ENCODE measurements around the gene LRRC41. TPM values are rescaled to one million over a fixed set of nuclear protein-coding genes. Genes with fewer than 3 reads are reported as not detected.

Gene LRRC41
- total and polyA plus RNA-seq, 2 of the 13 experiments (the other 11 are each of a cell fraction or from before 2014, with no cell fraction given), result 48.1 to 53.6 TPM

GRCh38 chr1:46340404-46341221 lies 37.2 kb upstream of the LRRC41 start, which contains the start of gene NSUN4 (continued):
- TF ChIP-seq, protein P1, sequence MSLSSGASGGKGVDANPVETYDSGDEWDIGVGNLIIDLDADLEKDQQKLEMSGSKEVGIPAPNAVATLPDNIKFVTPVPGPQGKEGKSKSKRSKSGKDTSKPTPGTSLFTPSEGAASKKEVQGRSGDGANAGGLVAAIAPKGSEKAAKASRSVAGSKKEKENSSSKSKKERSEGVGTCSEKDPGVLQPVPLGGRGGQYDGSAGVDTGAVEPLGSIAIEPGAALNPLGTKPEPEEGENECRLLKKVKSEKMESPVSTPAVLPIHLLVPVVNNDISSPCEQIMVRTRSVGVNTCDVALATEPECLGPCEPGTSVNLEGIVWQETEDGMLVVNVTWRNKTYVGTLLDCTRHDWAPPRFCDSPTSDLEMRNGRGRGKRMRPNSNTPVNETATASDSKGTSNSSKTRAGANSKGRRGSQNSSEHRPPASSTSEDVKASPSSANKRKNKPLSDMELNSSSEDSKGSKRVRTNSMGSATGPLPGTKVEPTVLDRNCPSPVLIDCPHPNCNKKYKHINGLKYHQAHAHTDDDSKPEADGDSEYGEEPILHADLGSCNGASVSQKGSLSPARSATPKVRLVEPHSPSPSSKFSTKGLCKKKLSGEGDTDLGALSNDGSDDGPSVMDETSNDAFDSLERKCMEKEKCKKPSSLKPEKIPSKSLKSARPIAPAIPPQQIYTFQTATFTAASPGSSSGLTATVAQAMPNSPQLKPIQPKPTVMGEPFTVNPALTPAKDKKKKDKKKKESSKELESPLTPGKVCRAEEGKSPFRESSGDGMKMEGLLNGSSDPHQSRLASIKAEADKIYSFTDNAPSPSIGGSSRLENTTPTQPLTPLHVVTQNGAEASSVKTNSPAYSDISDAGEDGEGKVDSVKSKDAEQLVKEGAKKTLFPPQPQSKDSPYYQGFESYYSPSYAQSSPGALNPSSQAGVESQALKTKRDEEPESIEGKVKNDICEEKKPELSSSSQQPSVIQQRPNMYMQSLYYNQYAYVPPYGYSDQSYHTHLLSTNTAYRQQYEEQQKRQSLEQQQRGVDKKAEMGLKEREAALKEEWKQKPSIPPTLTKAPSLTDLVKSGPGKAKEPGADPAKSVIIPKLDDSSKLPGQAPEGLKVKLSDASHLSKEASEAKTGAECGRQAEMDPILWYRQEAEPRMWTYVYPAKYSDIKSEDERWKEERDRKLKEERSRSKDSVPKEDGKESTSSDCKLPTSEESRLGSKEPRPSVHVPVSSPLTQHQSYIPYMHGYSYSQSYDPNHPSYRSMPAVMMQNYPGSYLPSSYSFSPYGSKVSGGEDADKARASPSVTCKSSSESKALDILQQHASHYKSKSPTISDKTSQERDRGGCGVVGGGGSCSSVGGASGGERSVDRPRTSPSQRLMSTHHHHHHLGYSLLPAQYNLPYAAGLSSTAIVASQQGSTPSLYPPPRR (CRISPR knock-in tag; IDR thresholded peaks at IDR 0.05; ENCODE audit: borderline replicate concordance), result peak; percentile 47; the same call in 1 of the 2 replicates
- TF ChIP-seq ZNF333 (CRISPR knock-in tag; IDR thresholded peaks at IDR 0.05; ENCODE audit: borderline replicate concordance) (peak; percentile 29; the same call in 1 of the 2 replicates), CHD2 (IDR thresholded peaks at IDR 0.05; ENCODE audit: low read depth, low read length) (peak; percentile 42; the same call in 1 of the 2 replicates), REPIN1 (CRISPR knock-in tag; IDR thresholded peaks at IDR 0.05; ENCODE audit: borderline replicate concordance, low read depth) (peak; percentile 84; the same call in 1 of the 2 replicates), SP5 (CRISPR knock-in tag; IDR thresholded peaks at IDR 0.05; ENCODE audit: borderline replicate concordance, low read depth) (0 out of 2 replicates have a peak, but pooled peaks have one; percentile 41), ZNF777 (CRISPR knock-in tag; IDR thresholded peaks at IDR 0.05) (peak; percentile 69; the same call in 1 of the 2 replicates), ZNF746 (CRISPR knock-in tag; IDR thresholded peaks at IDR 0.05) (no peak), ZBTB39 (CRISPR knock-in tag; IDR thresholded peaks at IDR 0.05) (no peak), MLLT10 (CRISPR knock-in tag; IDR thresholded peaks at IDR 0.05) (no peak), ZNF275 (CRISPR knock-in tag; IDR thresholded peaks at IDR 0.05; ENCODE audit: borderline replicate concordance) (0 out of 2 replicates have a peak, but pooled peaks have one; percentile 46), ZNF343 (CRISPR knock-in tag; IDR thresholded peaks at IDR 0.05) (0 out of 2 replicates have a peak, but pooled peaks have one; percentile 74), ETV5 (CRISPR knock-in tag; IDR thresholded peaks at IDR 0.05; ENCODE audit: borderline replicate concordance) (peak; percentile 92), ZFY (CRISPR knock-in tag; IDR thresholded peaks at IDR 0.05) (peak; percentile 81), CEBPG (CRISPR knock-in tag; IDR thresholded peaks at IDR 0.05) (peak; percentile 78), ZNF652 (CRISPR knock-in tag; IDR thresholded peaks at IDR 0.05; ENCODE audit: borderline replicate concordance, low read depth) (no peak; the same call in 1 of the 2 replicates)
- TF ChIP-seq, protein P2, sequence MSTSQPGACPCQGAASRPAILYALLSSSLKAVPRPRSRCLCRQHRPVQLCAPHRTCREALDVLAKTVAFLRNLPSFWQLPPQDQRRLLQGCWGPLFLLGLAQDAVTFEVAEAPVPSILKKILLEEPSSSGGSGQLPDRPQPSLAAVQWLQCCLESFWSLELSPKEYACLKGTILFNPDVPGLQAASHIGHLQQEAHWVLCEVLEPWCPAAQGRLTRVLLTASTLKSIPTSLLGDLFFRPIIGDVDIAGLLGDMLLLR (CRISPR knock-in tag; IDR thresholded peaks at IDR 0.05), result peak; percentile 19; the same call in 1 of the 2 replicates
- TF ChIP-seq, protein P3, sequence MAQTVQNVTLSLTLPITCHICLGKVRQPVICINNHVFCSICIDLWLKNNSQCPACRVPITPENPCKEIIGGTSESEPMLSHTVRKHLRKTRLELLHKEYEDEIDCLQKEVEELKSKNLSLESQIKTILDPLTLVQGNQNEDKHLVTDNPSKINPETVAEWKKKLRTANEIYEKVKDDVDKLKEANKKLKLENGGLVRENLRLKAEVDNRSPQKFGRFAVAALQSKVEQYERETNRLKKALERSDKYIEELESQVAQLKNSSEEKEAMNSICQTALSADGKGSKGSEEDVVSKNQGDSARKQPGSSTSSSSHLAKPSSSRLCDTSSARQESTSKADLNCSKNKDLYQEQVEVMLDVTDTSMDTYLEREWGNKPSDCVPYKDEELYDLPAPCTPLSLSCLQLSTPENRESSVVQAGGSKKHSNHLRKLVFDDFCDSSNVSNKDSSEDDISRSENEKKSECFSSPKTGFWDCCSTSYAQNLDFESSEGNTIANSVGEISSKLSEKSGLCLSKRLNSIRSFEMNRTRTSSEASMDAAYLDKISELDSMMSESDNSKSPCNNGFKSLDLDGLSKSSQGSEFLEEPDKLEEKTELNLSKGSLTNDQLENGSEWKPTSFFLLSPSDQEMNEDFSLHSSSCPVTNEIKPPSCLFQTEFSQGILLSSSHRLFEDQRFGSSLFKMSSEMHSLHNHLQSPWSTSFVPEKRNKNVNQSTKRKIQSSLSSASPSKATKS (CRISPR knock-in tag; IDR thresholded peaks at IDR 0.05), result no peak
